Measurements from ENCODE around the gene CYTH1.
A peak's percentile ranks its signal among the peaks of the same experiment; 100 is the strongest.

CYTH1 gene

DNA sequence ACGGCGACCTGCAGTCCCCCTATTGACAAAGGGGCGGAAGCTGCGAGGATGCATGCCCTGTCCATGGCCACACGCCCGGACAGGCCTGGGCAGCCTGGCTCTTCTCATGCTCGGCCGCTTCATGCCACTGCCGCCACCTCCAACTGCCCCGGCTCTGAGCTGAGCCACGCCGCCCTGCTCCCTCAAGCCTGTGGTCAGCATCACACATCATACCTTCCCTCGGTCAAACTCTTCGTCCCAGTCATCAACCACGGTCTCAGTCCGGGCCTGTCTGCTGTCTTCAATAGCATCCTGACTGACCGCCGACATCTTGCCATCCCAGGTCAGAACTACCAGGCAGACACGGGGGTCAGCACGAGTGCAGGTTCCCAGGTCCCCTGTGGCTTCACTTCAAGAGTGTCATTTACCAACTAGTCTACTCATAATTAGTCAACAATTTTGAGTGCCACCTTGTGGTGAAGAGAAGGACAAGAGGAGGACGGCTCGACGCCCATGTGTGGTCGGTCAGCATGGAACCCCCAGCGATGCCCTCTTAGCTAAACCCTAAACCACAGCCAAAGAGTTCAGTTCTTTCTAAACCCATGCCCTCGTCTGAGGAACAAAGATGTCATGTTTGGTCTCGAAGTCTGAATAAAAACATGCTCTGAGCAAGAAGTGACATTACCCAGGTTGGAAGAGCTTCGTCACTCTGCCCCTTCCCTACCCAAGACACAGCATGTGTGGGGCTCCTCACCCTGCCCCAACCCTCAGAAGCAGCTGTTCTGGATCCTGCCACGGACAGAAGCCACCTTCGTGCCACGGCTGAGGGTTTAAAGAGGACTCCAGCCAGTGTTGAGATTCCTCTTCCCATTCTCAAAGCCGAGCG, 16.9 kb upstream of the CYTH1 start:
- H3K36me3 Mint-ChIP-seq, result peaks cover 74% of the 10 kb centered on the region
- H3K27me3 Mint-ChIP-seq, result no peaks in the 10 kb centered on the region
- H3K27ac Mint-ChIP-seq, result peak overlapping the region; percentile 85
- no peak overlapping the region for H3K4me3 Mint-ChIP-seq
- CTCF ChIA-PET, result interaction anchor here (0.6 to 1.8 kb wide), 8 partner anchors 9 to 302 kb away, joined by 3 to 4 read pairs (median 3); no protein-coding TSS in a partner anchor
- peaks cover 64% of the 10 kb centered on the region for H3K4me1 Mint-ChIP-seq
- DNase-seq, result peak; percentile 47
- H3K9me3 Mint-ChIP-seq, result no peaks in the 10 kb centered on the region

DNA sequence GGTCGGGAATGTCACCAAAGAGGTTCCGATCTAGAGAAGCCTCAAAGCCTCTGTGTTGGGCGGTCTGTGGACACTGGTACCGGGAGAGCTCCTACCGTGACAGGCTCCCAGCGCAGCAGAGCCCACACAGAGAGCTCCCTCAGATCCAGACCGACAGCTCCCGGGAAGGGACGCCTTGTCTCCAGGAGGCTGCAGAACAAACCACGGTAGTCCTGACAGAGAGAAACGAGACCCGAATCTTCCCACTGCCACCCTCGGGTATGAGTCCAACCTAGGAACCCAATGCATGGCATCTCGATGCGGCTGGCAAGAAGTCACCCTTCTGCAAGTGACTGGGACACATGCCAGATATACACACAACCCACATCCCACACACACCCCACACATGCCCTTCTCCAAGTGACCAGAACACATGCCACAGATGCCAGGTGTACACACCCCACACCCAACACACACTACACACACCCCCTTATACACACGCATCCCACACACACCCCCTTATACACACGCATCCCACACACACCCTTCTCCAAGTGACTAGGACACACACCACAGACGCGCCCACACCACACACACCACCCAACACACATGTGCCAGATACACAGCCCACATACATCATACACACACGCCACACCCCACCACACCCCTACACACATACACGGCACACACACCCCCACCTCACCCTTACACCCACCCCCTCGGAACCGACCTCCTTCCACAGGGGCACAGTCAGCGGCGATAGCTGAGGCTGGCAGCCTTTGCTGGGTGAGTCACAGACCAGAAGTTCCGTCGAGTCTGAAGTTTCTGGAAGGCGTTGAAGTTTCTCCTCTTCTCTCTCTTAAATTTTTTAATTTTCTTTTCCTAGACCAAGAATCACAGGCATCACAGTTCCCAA, 15.9 kb upstream of the CYTH1 start:
- Mint-ChIP-seq H3K4me1 (peaks cover 59% of the 10 kb centered on the region), H3K27ac (peak overlapping the region; percentile 45), H3K9me3 (no peaks in the 10 kb centered on the region), H3K4me3 (no peak overlapping the region), H3K36me3 (peaks cover 70% of the 10 kb centered on the region), H3K27me3 (no peaks in the 10 kb centered on the region)
- CTCF ChIA-PET, result interaction anchor here (0.6 to 1.8 kb wide), 5 partner anchors 8 to 301 kb away, joined by 3 to 4 read pairs (median 3); no protein-coding TSS in a partner anchor
- DNase-seq, result no peak

DNA sequence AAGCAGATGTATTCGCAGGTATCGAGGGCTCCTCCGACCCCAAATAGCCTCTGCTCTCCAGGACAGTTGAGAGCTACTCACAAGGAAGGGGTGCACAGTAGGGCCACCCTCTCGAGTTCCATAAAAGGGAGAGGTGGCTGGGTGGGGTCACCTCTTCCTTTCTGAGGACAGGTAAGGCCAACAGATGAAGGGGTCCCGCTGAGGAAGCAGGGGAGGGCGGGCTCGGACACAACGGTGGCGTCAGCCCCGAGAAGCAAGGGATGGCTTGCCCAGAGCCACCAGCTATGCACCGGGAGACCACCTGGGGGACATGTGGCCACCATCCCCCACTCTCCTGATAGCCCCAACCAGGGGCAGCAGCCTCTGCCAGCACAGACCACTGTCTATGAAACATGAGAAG, 15.1 kb upstream of the CYTH1 start:
- CTCF ChIA-PET, result no interaction called here
- Mint-ChIP-seq H3K9me3 (no peaks in the 10 kb centered on the region), H3K27me3 (no peaks in the 10 kb centered on the region), H3K36me3 (peaks cover 69% of the 10 kb centered on the region), H3K4me1 (peaks cover 53% of the 10 kb centered on the region), H3K4me3 (no peak overlapping the region), H3K27ac (no peak overlapping the region)
- DNase-seq, result no peak

DNA sequence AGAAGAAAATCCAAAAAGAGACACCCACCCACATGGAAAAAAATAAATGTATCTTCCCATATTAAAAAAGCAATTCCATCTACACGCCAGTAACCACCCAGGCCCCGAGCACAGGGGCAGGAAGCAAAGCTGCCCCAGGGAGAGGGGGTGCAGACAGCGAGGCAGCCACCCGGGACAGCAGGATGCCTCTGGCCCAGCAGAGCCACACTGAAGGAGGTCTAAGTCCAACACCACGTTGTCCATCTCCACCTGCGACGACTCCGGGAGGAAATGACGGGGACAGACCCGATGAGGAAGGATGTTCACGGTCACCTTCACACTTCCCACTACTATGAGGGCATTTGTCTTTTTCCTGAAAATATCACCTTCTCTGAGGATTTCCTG, 14.4 kb upstream of the CYTH1 start:
- Mint-ChIP-seq H3K4me3 (no peak overlapping the region), H3K27me3 (no peaks in the 10 kb centered on the region), H3K36me3 (peaks cover 72% of the 10 kb centered on the region), H3K9me3 (no peaks in the 10 kb centered on the region), H3K27ac (peak overlapping the region; percentile 4), H3K4me1 (peaks cover 54% of the 10 kb centered on the region)
- DNase-seq, result no peak
- CTCF ChIA-PET, result no interaction called here

DNA sequence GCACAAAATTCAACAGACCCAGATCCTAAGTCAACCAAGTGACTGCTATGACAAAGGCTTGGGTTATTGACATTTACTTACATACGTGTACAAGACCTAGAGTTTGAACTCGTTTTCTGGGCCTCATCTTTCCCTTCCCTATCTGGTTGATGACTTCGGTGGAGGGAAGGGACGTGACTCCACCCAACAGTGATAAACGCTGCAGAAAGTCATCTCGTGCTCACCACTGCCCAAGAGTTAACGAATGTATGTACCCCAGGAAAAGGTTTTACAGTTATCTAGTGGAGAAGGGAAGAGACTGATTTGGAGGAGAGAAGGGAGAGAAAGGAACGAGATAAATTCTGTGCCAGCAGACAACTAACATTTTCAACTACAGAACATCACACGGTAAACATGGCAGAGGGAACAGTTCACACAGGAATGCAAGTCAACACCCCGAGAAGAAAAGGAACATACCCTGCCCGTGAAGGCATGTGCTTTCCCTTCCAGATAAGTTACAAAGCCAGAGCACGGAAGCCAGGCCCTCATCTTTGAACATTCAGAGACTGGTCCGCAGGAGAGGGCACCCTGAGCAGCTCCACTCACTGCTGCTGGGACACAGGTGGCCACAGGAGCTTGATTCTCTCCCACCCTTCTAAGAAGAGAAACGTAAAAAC, 13.9 kb upstream of the CYTH1 start:
- no peaks in the 10 kb centered on the region for H3K27me3 Mint-ChIP-seq

DNA sequence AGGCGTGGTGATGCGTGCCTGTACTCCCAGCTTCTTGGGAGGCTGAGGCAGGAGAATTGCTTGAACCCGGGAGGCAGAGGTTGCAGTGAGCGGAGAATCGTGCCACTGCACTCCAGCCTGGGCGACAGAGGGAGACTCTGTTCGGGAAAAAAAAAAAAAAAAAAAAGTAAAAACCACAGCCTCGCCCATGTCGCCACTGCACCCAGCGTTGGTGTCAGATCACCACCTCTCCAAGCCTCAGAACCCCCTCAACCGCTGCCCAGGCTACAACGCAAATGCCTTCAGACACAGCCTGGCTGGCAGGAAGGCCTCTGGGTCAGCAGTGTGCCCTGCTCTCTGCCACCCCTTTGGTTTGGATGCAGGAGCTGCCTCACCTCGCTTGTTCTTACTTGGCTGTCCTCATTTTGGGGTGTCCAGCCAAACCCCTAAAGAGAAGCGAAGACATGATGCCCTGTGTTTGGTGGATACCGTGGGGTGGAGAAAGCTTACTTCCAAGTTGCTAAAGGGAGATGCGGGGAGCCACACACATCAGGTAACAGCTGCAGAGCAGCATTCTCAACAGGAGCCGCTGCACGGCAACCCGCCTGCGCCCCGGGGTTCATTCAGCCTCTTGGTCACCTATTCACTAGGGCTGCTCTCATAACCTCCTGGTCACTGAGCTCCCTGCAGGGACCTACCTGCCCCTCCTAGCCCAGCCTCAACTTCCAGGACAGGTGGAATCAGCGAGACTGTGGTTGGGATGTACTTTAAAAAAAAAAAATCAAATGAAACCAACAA, 13.0 kb upstream of the CYTH1 start:
- H3K9me3 Mint-ChIP-seq, result no peaks in the 10 kb centered on the region
- peaks cover 54% of the 10 kb centered on the region for H3K4me1 Mint-ChIP-seq
- CTCF ChIA-PET, result no interaction called here
- no peak overlapping the region for H3K4me3 Mint-ChIP-seq
- H3K27ac Mint-ChIP-seq, result peak overlapping the region; percentile 72
- no peak for DNase-seq
- no peaks in the 10 kb centered on the region for H3K27me3 Mint-ChIP-seq
- H3K36me3 Mint-ChIP-seq, result peaks cover 69% of the 10 kb centered on the region

More for the DNA sequence above, 13.9 kb upstream of the CYTH1 start:
- CTCF ChIA-PET, result no interaction called here
- no peaks in the 10 kb centered on the region for H3K9me3 Mint-ChIP-seq
- H3K27ac Mint-ChIP-seq, result peak overlapping the region; percentile 4
- no peak overlapping the region for H3K4me3 Mint-ChIP-seq
- DNase-seq, result no peak
- peaks cover 71% of the 10 kb centered on the region for H3K36me3 Mint-ChIP-seq
- H3K4me1 Mint-ChIP-seq, result peaks cover 51% of the 10 kb centered on the region

DNA sequence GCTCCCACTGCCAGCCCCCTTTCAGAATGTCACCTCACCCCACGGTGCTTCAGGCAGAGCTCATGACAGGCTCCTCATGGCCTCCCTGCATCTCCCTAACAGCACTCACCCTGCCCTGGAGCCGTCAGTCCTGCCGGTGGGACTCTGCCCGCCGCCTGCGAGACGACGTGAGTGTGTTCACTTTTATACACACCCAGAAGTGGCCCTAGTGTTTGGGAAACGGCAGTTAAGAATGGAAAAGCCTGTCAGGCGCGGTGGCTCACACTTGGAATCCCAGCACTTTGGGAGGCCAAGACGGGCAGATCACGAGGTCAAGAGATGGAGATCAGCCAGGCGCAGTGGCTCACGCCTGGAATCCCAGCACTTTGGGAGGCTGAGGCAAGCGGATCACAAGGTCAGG, 12.3 kb upstream of the CYTH1 start:
- no peak for DNase-seq
- H3K27ac Mint-ChIP-seq, result peak overlapping the region; percentile 68
- CTCF ChIA-PET, result no interaction called here

DNA sequence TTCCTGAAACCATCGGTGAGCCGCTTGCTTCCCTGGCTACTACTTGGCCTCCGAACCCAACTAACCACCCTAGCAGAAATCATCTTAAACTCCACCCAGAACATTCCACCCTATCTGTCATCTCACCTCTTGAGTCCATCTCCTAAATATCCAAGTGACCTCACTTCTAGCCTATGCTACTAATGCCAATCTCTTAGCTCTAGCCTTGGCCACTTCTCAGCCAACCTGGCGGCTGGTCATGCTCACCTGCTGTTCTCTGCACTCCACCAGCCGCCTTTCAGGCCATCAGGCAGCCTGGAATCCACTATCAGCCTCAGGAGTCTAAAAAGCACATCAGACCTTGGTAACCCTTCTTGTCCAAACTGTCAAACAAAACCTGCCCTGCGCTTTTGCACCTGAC, 11.9 kb upstream of the CYTH1 start:
- H3K4me1 Mint-ChIP-seq, result peaks cover 56% of the 10 kb centered on the region
- no peak for DNase-seq
- H3K36me3 Mint-ChIP-seq, result peaks cover 63% of the 10 kb centered on the region
- H3K27me3 Mint-ChIP-seq, result no peaks in the 10 kb centered on the region
- no peaks in the 10 kb centered on the region for H3K9me3 Mint-ChIP-seq
- peak overlapping the region; percentile 68 for H3K27ac Mint-ChIP-seq
- CTCF ChIA-PET, result no interaction called here
- no peak overlapping the region for H3K4me3 Mint-ChIP-seq

More for the DNA sequence above, 12.3 kb upstream of the CYTH1 start:
- Mint-ChIP-seq H3K27me3 (no peaks in the 10 kb centered on the region), H3K36me3 (peaks cover 66% of the 10 kb centered on the region), H3K4me3 (no peak overlapping the region), H3K4me1 (peaks cover 56% of the 10 kb centered on the region), H3K9me3 (no peaks in the 10 kb centered on the region)

DNA sequence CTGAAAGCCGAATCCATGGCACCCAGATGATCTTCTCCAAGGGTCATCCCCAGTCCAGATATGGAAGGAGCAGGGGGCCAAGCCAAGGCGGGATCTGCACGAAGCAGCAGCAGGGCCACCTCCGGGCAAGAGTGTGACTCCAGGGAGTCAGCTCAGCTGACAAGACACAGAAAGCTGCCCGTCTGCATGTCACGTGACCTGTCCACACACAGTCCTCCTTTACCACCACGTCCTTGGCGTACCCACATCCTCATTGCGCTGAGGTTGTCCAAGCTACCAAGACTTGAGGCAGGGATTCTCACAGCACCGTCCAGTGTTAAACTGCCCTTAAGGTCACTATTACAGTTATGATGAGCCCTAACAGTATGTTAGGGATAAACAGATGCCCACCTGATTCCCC, 11.3 kb upstream of the CYTH1 start:
- DNase-seq, result no peak
- no peak overlapping the region for H3K27ac Mint-ChIP-seq
- H3K36me3 Mint-ChIP-seq, result peaks cover 58% of the 10 kb centered on the region
- CTCF ChIA-PET, result no interaction called here
- no peak overlapping the region for H3K4me3 Mint-ChIP-seq
- peaks cover 57% of the 10 kb centered on the region for H3K4me1 Mint-ChIP-seq
- H3K9me3 Mint-ChIP-seq, result no peaks in the 10 kb centered on the region
- H3K27me3 Mint-ChIP-seq, result no peaks in the 10 kb centered on the region

DNA sequence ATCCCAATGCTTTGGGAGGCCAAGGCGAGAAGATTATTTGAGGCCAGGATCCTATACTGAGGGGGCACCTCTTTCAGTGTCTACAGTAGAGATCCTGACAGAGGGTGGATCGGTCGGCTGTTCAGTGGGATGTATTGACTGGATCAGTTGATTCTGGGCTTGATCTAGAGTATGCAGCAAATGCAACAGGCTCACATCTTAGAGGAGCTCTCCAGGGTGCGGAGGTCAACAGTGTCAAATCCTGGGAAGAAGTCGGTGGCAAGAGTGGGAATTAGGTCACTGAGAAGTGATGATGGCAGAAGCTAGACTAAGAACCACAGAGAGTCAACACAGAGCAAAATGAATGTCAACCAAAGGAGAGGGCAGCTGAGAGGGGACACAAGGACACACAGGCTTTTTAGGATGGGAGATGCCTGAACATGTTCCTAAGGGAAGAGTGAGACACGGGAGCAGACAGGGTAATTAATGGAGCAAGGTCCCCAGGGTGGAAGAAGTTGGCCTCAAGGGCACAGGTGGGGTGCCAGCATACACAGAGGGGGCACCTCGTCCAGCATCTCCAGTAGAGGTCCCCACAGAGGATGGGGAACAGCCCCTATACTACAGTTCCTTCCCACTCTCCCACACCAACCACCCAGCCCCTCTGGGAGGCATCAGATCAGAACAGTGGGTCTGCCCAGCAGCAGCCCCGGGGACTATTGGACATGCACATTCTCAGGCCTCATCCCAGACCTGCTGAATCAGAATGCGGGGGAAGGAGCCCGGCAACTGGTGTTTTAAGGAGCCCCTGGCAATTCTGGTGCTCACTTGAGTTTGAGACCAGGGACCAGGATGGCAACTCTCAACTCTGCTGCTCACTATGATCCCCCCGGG, 10.0 kb upstream of the CYTH1 start:
- Mint-ChIP-seq H3K4me1 (peaks cover 63% of the 10 kb centered on the region), H3K36me3 (peaks cover 59% of the 10 kb centered on the region), H3K4me3 (no peak overlapping the region), H3K9me3 (no peaks in the 10 kb centered on the region), H3K27me3 (no peaks in the 10 kb centered on the region), H3K27ac (peak overlapping the region; percentile 96)
- no peak for DNase-seq
- CTCF ChIA-PET, result no interaction called here

DNA sequence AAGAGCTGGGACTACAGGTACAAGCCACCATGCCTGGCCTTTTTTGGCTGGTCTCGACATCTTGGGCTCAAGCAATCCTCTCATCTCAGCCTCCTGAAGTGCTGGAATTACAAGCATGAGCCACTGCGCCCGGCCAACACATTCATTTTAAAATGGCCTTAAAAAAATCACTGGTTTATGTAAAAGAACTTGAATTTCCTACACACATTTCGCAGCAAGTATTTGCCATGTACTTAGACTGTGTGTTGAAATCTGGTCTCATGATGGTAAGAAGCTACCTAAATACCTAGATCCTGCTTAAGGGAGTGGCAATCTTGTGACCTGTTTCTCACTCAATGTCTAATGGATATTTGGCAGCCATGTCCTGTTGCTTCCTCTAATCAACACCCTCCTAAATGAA, 8.5 kb upstream of the CYTH1 start:
- Mint-ChIP-seq H3K27me3 (no peaks in the 10 kb centered on the region), H3K4me1 (peaks cover 63% of the 10 kb centered on the region), H3K36me3 (peaks cover 45% of the 10 kb centered on the region), H3K9me3 (no peaks in the 10 kb centered on the region), H3K4me3 (no peak overlapping the region), H3K27ac (peak overlapping the region; percentile 96)
- CTCF ChIA-PET, result interaction anchor here (0.7 to 1.8 kb wide), 5 partner anchors 10 to 230 kb away, joined by 3 to 4 read pairs (median 3); no protein-coding TSS in a partner anchor
- DNase-seq, result no peak

DNA sequence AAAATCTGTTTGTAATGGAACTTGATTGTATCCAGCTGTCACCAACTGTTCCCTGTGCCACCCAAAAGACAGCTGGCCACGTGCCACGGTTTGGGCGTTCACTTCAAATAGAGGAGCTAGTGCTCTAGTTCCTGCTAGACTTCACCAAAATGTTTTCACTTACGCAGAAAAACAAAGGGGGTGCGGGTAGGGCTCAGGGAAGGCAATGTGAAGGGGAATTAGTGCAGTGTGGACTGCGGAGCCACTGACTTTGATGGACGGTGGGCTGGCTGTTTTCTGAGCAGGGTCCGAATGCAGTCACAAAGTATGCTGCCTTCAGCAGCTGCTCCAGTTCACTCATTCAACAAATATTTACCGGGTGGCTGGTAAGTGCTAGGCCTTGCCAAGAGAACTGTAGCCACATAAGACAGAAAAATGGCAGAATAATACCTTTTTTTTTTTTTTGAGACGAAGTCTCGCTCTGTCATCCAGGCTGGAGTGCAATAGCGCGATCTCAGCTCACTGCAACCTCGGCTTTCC, 7.6 kb upstream of the CYTH1 start:
- Mint-ChIP-seq H3K27me3 (no peaks in the 10 kb centered on the region), H3K4me1 (peaks cover 65% of the 10 kb centered on the region), H3K9me3 (no peaks in the 10 kb centered on the region), H3K36me3 (peaks cover 38% of the 10 kb centered on the region), H3K4me3 (peak overlapping the region; percentile 32), H3K27ac (peak overlapping the region; percentile 96)
- CTCF ChIA-PET, result interaction anchor here (0.7 to 1.8 kb wide), 7 partner anchors 9 to 230 kb away, joined by 3 to 4 read pairs (median 3); no protein-coding TSS in a partner anchor
- DNase-seq, result peak; percentile 74
